ENCODE data around the gene CEP135. TPM values are rescaled to one million over a fixed set of nuclear protein-coding genes. Genes with fewer than 3 reads are reported as not detected.

Gene CEP135
- total and polyA plus RNA-seq, 7 experiments from 2014 or later: 8.9 to 38.8 (median 20.7) TPM

GRCh38 chr4:55982976-55983375, 34.2 kb downstream of the CEP135 start:
- DNase-seq: no peak
- no peak overlapping the region for H3K4me3 Mint-ChIP-seq
- Histone ChIP-seq H3K9me3 (ENCODE audit: control insufficient read depth in 2 of 3, low read length in 3 of 3) (no peaks in the 10 kb centered on the region), H3K4me3 (ENCODE audit: low read length) (no peak overlapping the region), H3K4me1 (ENCODE audit: control insufficient read depth in 2 of 2, insufficient read depth in 2 of 2, low read length in 2 of 2) (no peaks in the 10 kb centered on the region), H3K27me3 (ENCODE audit: control insufficient read depth in 2 of 2, insufficient read depth in 2 of 2, low read length in 2 of 2) (no peaks in the 10 kb centered on the region), H3K36me3 (ENCODE audit: control insufficient read depth in 2 of 3, insufficient read depth in 3 of 3, low read length in 3 of 3) (peaks cover 0 to 53% (median 0%) of the 10 kb centered on the region in 3 experiments), H3K27ac (ENCODE audit: low read depth, low read length) (no peak overlapping the region)
- peaks cover 0 to 3% (median 0%) of the 10 kb centered on the region in 7 donors for H3K4me1 Mint-ChIP-seq
- no peak overlapping the region for H3K27ac Mint-ChIP-seq
- no peak for ATAC-seq
- ChIA-PET CTCF (interaction anchor here (0.7 kb wide), 1 partner anchor 23 kb away, joined by 10 read pairs; no protein-coding TSS in a partner anchor), POLR2A (no interaction called here)
- peaks cover 13 to 82% (median 24%) of the 10 kb centered on the region in 5 donors for H3K36me3 Mint-ChIP-seq
- intact Hi-C loops (cut with micrococcal nuclease): no loop called here
- H3K9me3 Mint-ChIP-seq: no peaks in the 10 kb centered on the region
- H3K27me3 Mint-ChIP-seq: no peaks in the 10 kb centered on the region

- Mint-ChIP-seq H3K27ac (no peak overlapping the region), H3K4me1 (peaks cover 0 to 18% (median 0%) of the 10 kb centered on the region in 7 donors), H3K27me3 (no peaks in the 10 kb centered on the region), H3K9me3 (no peaks in the 10 kb centered on the region), H3K36me3 (peaks cover 5 to 56% (median 33%) of the 10 kb centered on the region in 5 donors), H3K4me3 (no peak overlapping the region)
- no peak overlapping the region for H3K4me3 ChIP-seq (ENCODE audit: low read length)
- H3K4me1 ChIP-seq (ENCODE audit: control insufficient read depth in 2 of 2, insufficient read depth in 2 of 2, low read length in 2 of 2): no peaks in the 10 kb centered on the region
- ChIA-PET CTCF (no interaction called here), POLR2A (no interaction called here)
- H3K27me3 ChIP-seq (ENCODE audit: control insufficient read depth in 2 of 2, insufficient read depth in 2 of 2, low read length in 2 of 2): no peaks in the 10 kb centered on the region
- intact Hi-C loops (cut with micrococcal nuclease): loop anchor here (1.0 to 5.0 kb wide), 2 partner anchors 19 to 58 kb away; a partner anchor contains a TSS
- no peaks in the 10 kb centered on the region for H3K9me3 ChIP-seq (ENCODE audit: control insufficient read depth in 2 of 3, low read length in 3 of 3)
- peaks cover 0 to 25% (median 0%) of the 10 kb centered on the region in 3 experiments for H3K36me3 ChIP-seq (ENCODE audit: control insufficient read depth in 2 of 3, insufficient read depth in 3 of 3, low read length in 3 of 3)
- H3K27ac ChIP-seq (ENCODE audit: low read depth, low read length): no peak overlapping the region
- DNase-seq (no peak), ATAC-seq (no peak)
Measured at GRCh38 chr4:55989766-55990165, 41.0 kb downstream of the CEP135 start.

- intact Hi-C loops (cut with micrococcal nuclease): loop anchor here in 1 of 2 donors (5.0 kb wide), 1 partner anchor 53 kb away; a partner anchor contains a TSS
- no peaks in the 10 kb centered on the region for H3K4me1 ChIP-seq (ENCODE audit: control insufficient read depth in 2 of 2, insufficient read depth in 2 of 2, low read length in 2 of 2)
- no peak overlapping the region for H3K27ac ChIP-seq (ENCODE audit: low read depth, low read length)
- no peaks in the 10 kb centered on the region for H3K9me3 ChIP-seq (ENCODE audit: control insufficient read depth in 2 of 3, low read length in 3 of 3)
- POLR2A ChIA-PET: no interaction called here
- H3K27me3 ChIP-seq (ENCODE audit: control insufficient read depth in 2 of 2, insufficient read depth in 2 of 2, low read length in 2 of 2): no peaks in the 10 kb centered on the region
- H3K27me3 Mint-ChIP-seq: no peaks in the 10 kb centered on the region
- CTCF ChIA-PET: no interaction called here
- H3K27ac Mint-ChIP-seq: peak overlapping the region in 5 of 9 donors; percentile 17 to 62 (median 60)
- H3K36me3 ChIP-seq (ENCODE audit: control insufficient read depth in 2 of 3, insufficient read depth in 3 of 3, low read length in 3 of 3): peaks cover under 1 to 38% (median 5%) of the 10 kb centered on the region in 3 experiments
- peaks cover 0 to under 1% (median 0%) of the 10 kb centered on the region in 11 donors for H3K9me3 Mint-ChIP-seq
- ATAC-seq (no peak), DNase-seq (no peak)
- H3K36me3 Mint-ChIP-seq: peaks cover 11 to 64% (median 56%) of the 10 kb centered on the region in 5 donors
- peaks cover 0 to 19% (median 0%) of the 10 kb centered on the region in 7 donors for H3K4me1 Mint-ChIP-seq
- H3K4me3 Mint-ChIP-seq: peak overlapping the region in 1 of 10 donors; percentile 55
- no peak overlapping the region for H3K4me3 ChIP-seq (ENCODE audit: low read length)
Measured at GRCh38 chr4:55993994-55994663, 45.4 kb downstream of the CEP135 start.

- Histone ChIP-seq H3K27me3 (ENCODE audit: control insufficient read depth in 2 of 2, insufficient read depth in 2 of 2, low read length in 2 of 2) (no peaks in the 10 kb centered on the region), H3K4me3 (ENCODE audit: low read length) (no peak overlapping the region), H3K9me3 (ENCODE audit: control insufficient read depth in 2 of 3, low read length in 3 of 3) (no peaks in the 10 kb centered on the region), H3K36me3 (ENCODE audit: control insufficient read depth in 2 of 3, insufficient read depth in 3 of 3, low read length in 3 of 3) (peaks cover 5 to 54% (median 5%) of the 10 kb centered on the region in 3 experiments), H3K27ac (ENCODE audit: low read depth, low read length) (no peak overlapping the region), H3K4me1 (ENCODE audit: control insufficient read depth in 2 of 2, insufficient read depth in 2 of 2, low read length in 2 of 2) (no peaks in the 10 kb centered on the region)
- no peak for DNase-seq
- intact Hi-C loops (cut with micrococcal nuclease): no loop called here
- Mint-ChIP-seq H3K27me3 (no peaks in the 10 kb centered on the region), H3K9me3 (peaks cover 0 to 11% (median 2%) of the 10 kb centered on the region in 11 donors), H3K36me3 (peaks cover 23 to 82% (median 77%) of the 10 kb centered on the region in 5 donors), H3K4me1 (peaks cover 0 to 23% (median 0%) of the 10 kb centered on the region in 7 donors), H3K4me3 (no peak overlapping the region), H3K27ac (no peak overlapping the region)
- no peak for ATAC-seq
- ChIA-PET POLR2A (no interaction called here), CTCF (no interaction called here)
Measured at GRCh38 chr4:55996646-55997045, 47.9 kb downstream of the CEP135 start.

- H3K4me3 Mint-ChIP-seq: no peak overlapping the region
- peaks cover 0 to 55% (median 5%) of the 10 kb centered on the region in 3 experiments for H3K36me3 ChIP-seq (ENCODE audit: control insufficient read depth in 2 of 3, insufficient read depth in 3 of 3, low read length in 3 of 3)
- POLR2A ChIA-PET: no interaction called here
Measured at GRCh38 chr4:56003606-56004005, 54.9 kb downstream of the CEP135 start.

GRCh38 chr4:56004235-56004634, 55.5 kb downstream of the CEP135 start:
- POLR2A ChIA-PET: no interaction called here
- peaks cover 0 to 55% (median 3%) of the 10 kb centered on the region in 3 experiments for H3K36me3 ChIP-seq (ENCODE audit: control insufficient read depth in 2 of 3, insufficient read depth in 3 of 3, low read length in 3 of 3)

More at GRCh38 chr4:56003606-56004005, 54.9 kb downstream of the CEP135 start:
- Histone ChIP-seq H3K27me3 (ENCODE audit: control insufficient read depth in 2 of 2, insufficient read depth in 2 of 2, low read length in 2 of 2) (no peaks in the 10 kb centered on the region), H3K4me1 (ENCODE audit: control insufficient read depth in 2 of 2, insufficient read depth in 2 of 2, low read length in 2 of 2) (no peaks in the 10 kb centered on the region), H3K9me3 (ENCODE audit: control insufficient read depth in 2 of 3, low read length in 3 of 3) (no peaks in the 10 kb centered on the region), H3K27ac (ENCODE audit: low read depth, low read length) (no peak overlapping the region), H3K4me3 (ENCODE audit: low read length) (no peak overlapping the region)
- intact Hi-C loops (cut with micrococcal nuclease): no loop called here
- peaks cover 40 to 95% (median 85%) of the 10 kb centered on the region in 5 donors for H3K36me3 Mint-ChIP-seq
- CTCF ChIA-PET: no interaction called here
- H3K9me3 Mint-ChIP-seq: peaks cover 0 to 16% (median 2%) of the 10 kb centered on the region in 11 donors
- H3K27ac Mint-ChIP-seq: no peak overlapping the region
- DNase-seq: no peak
- no peaks in the 10 kb centered on the region for H3K27me3 Mint-ChIP-seq
- no peak for ATAC-seq
- peaks cover 0 to 16% (median 1%) of the 10 kb centered on the region in 7 donors for H3K4me1 Mint-ChIP-seq

More at GRCh38 chr4:56004235-56004634, 55.5 kb downstream of the CEP135 start:
- H3K4me3 Mint-ChIP-seq: no peak overlapping the region
- intact Hi-C loops (cut with micrococcal nuclease): no loop called here
- Histone ChIP-seq H3K27me3 (ENCODE audit: control insufficient read depth in 2 of 2, insufficient read depth in 2 of 2, low read length in 2 of 2) (no peaks in the 10 kb centered on the region), H3K4me1 (ENCODE audit: control insufficient read depth in 2 of 2, insufficient read depth in 2 of 2, low read length in 2 of 2) (no peaks in the 10 kb centered on the region), H3K27ac (ENCODE audit: low read depth, low read length) (no peak overlapping the region), H3K4me3 (ENCODE audit: low read length) (no peak overlapping the region), H3K9me3 (ENCODE audit: control insufficient read depth in 2 of 3, low read length in 3 of 3) (no peaks in the 10 kb centered on the region)
- H3K27ac Mint-ChIP-seq: no peak overlapping the region
- no peaks in the 10 kb centered on the region for H3K27me3 Mint-ChIP-seq
- peaks cover 0 to 15% (median 2%) of the 10 kb centered on the region in 11 donors for H3K9me3 Mint-ChIP-seq
- DNase-seq (no peak), ATAC-seq (no peak)
- peaks cover 0 to 16% (median 1%) of the 10 kb centered on the region in 7 donors for H3K4me1 Mint-ChIP-seq
- CTCF ChIA-PET: no interaction called here
- peaks cover 37 to 94% (median 79%) of the 10 kb centered on the region in 5 donors for H3K36me3 Mint-ChIP-seq

Data from naive thymus-derived CD4-positive, alpha-beta T cell (primary cell).